Neural cell (in vitro differentiated cells): ENCODE measurements around the gene OSBPL8. TPM values are rescaled to one million over a fixed set of nuclear protein-coding genes. Genes with fewer than 3 reads are reported as not detected.
A peak's percentile ranks its signal among the peaks of the same experiment; 100 is the strongest.

ENCODE experiments used
- H2AFZ ChIP-seq: fragments of 200-600, 300-800 bp; sonication (generic), shearing (Covaris generic); 2 replicates; pipeline ENCODE4 v1.6.0; 2014; ENCODE audit warnings: low read depth, mild to moderate bottlenecking, antibody characterized with exemption, low read length, moderate library complexity
- H3F3A ChIP-seq: fragments of 200-600 bp; shearing (Covaris generic); 2 replicates; pipeline ENCODE4 v1.6.1; 2016; ENCODE audit warnings: mild to moderate bottlenecking, moderate library complexity, mixed read lengths, antibody characterized with exemption, low read length; ENCODE audit not compliant: insufficient read depth, poor library complexity, severe bottlenecking
- H3K27ac ChIP-seq: fragments of 200-600, 300-800 bp; sonication (generic), shearing (Covaris generic); 2 replicates; pipeline ENCODE4 v1.5.1; 2014; ENCODE audit warnings: mild to moderate bottlenecking, low read length, moderate library complexity
- H3K27me3 ChIP-seq: fragments of 300-800, 200-600 bp; sonication (generic), shearing (Covaris generic); 2 replicates; pipeline ENCODE4 v1.6.0; 2014; ENCODE audit warnings: mild to moderate bottlenecking, low read depth, low read length, moderate library complexity; ENCODE audit not compliant: insufficient read depth
- H3K36me3 ChIP-seq: fragments of 300-800, 200-600 bp; sonication (generic), shearing (Covaris generic); 2 replicates; pipeline ENCODE4 v1.5.1; 2014; ENCODE audit warnings: mild to moderate bottlenecking, antibody characterized with exemption, low read length, moderate library complexity; ENCODE audit not compliant: insufficient read depth
- H3K4me2 ChIP-seq: fragments of 300-800, 200-600 bp; sonication (generic), shearing (Covaris generic); 2 replicates; pipeline ENCODE4 v1.6.0; 2014; ENCODE audit warnings: mild to moderate bottlenecking, low read length
- H3K4me3 ChIP-seq: fragments of 300-800, 200-600 bp; sonication (generic), shearing (Covaris generic); 2 replicates; pipeline ENCODE4 v1.5.1; 2014; ENCODE audit warnings: mild to moderate bottlenecking, low read length, moderate library complexity
- H3K79me2 ChIP-seq: fragments of 200-600 bp; shearing (Covaris generic); replicated peaks from 2 replicates; pipeline ENCODE4 v1.6.0; 2014; ENCODE audit warnings: mild to moderate bottlenecking, low read length, moderate library complexity; ENCODE audit not compliant: insufficient read depth
- H3K9ac ChIP-seq: fragments of 300-800, 200-600 bp; sonication (generic), shearing (Covaris generic); 2 replicates; pipeline ENCODE4 v1.6.1; 2016; ENCODE audit warnings: mild to moderate bottlenecking, low read length, mixed read lengths
- H3K9me2 ChIP-seq: fragments of 200-600 bp; shearing (Covaris generic); 2 replicates; pipeline ENCODE4 v1.6.1; 2016; ENCODE audit warnings: mild to moderate bottlenecking, low read length, mixed read lengths; ENCODE audit not compliant: insufficient read depth
- H3K9me3 ChIP-seq: fragments of 200-600, 300-800 bp; sonication (generic), shearing (Covaris generic); 2 replicates; pipeline ENCODE4 v1.6.1; 2016; ENCODE audit warnings: mild to moderate bottlenecking, mixed run types, low read length, moderate library complexity, mixed read lengths
- H4K20me1 ChIP-seq: fragments of 200-600 bp; shearing (Covaris generic); 2 replicates; pipeline ENCODE4 v1.6.1; 2016; ENCODE audit warnings: mild to moderate bottlenecking, mixed run types; ENCODE audit not compliant: insufficient read depth
- CTCF ChIP-seq: fragments of 450-650 bp; IDR thresholded peaks from 2 replicates; pipeline ENCODE4 v1.5.1; 2014; ENCODE audit warnings: antibody characterized with exemption, mild to moderate bottlenecking, moderate library complexity; ENCODE audit not compliant: poor library complexity, severe bottlenecking
- EP300 ChIP-seq: fragments of 450-650 bp; conservative IDR thresholded peaks from 2 replicates; pipeline ENCODE4 v1.6.1; 2014; ENCODE audit warnings: antibody characterized with exemption, mild to moderate bottlenecking, moderate library complexity; ENCODE audit not compliant: poor library complexity, severe bottlenecking
- EZH2 ChIP-seq: fragments of 200-600, 300-800 bp; shearing (Covaris generic), sonication (generic); IDR thresholded peaks from 2 replicates; pipeline ENCODE4 v1.6.1; 2014; ENCODE audit warnings: antibody characterized with exemption, low read length, borderline replicate concordance, mild to moderate bottlenecking; ENCODE audit not compliant: insufficient read depth, poor library complexity, severe bottlenecking
- MXI1 ChIP-seq: fragments of 450-650 bp; conservative IDR thresholded peaks from 2 replicates; pipeline ENCODE4 v1.6.1; 2014; ENCODE audit warnings: antibody characterized with exemption, mild to moderate bottlenecking; ENCODE audit not compliant: poor library complexity, severe bottlenecking
- POLR2AphosphoS5 ChIP-seq: IDR thresholded peaks from 2 replicates; pipeline ENCODE4 v1.6.1; 2012
- RAD21 ChIP-seq: fragments of 450-650 bp; conservative IDR thresholded peaks from 2 replicates; pipeline ENCODE4 v1.6.1; 2014; ENCODE audit warnings: antibody characterized with exemption, mild to moderate bottlenecking, moderate library complexity
- REST ChIP-seq: IDR thresholded peaks from 2 replicates; pipeline ENCODE4 v1.6.1; 2012; ENCODE audit warnings: borderline replicate concordance
- SMC3 ChIP-seq: fragments of 450-650 bp; conservative IDR thresholded peaks from 2 replicates; pipeline ENCODE4 v1.6.1; 2014; ENCODE audit warnings: antibody characterized with exemption, mild to moderate bottlenecking, moderate library complexity; ENCODE audit not compliant: poor library complexity
- TAF1 ChIP-seq: IDR thresholded peaks from 2 replicates; pipeline ENCODE4 v1.6.1; 2012; ENCODE audit warnings: low read depth
- polyA plus RNA-seq: library from polyadenylated mRNA; depleted of rRNA; stranded (reverse); fragments of >200 nt; gene quantifications from 2 replicates; pipeline ENCODE4 v1.2.3, GENCODE V29; 2014

The OSBPL8 gene
- polyA plus RNA-seq, 1 donor from 2014 or later, result 126 TPM

DNA sequence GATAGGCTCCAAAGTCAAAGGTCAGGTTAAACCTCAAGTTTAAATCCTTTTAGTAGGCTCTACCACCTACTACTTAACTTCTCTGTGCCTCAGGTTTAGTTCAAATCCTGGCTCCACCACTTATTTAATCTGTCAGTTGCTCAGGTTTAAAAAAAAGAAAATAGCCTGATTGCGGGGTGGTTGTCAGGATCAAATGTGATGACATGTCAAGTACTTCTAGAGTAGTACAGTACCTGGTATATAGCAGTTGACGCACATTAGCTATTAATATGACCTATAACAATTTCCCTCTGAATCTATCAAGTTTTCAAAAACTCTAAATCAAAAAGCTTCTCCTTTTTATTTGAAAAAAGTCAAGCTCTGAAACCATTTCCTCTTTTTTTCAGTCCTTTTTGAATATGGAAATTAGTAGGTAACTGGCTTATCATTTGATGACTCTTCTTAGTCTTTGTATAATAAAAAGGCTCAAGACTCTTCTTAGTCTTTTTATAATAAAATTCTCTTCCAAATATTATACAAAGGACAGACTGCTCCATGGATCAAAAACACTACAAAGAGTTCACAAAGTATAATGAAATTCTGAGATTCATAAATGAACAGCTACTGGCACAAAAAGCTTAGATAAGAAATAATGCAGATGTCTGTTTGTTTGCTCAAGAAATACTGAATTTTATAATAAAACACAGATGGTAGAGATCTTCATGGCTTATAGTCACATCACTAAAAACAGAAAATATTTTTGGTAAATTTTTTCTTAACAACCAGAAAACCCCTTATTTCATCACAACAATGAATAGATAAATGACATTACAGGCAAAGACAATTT, 5.0 kb downstream of the OSBPL8 start:
- Histone ChIP-seq H2AFZ (no peak overlapping the region), H3K9me2 (no peaks in the 10 kb centered on the region), H3F3A (no peaks in the 10 kb centered on the region), H3K36me3 (no peaks in the 10 kb centered on the region), H4K20me1 (no peaks in the 10 kb centered on the region), H3K79me2 (peaks cover 78% of the 10 kb centered on the region), H3K27ac (no peak overlapping the region), H3K9ac (no peak overlapping the region), H3K9me3 (no peaks in the 10 kb centered on the region), H3K27me3 (no peaks in the 10 kb centered on the region), H3K4me2 (no peak overlapping the region), H3K4me3 (no peak overlapping the region)
- TF ChIP-seq POLR2AphosphoS5 (no peak), EP300 (peak; percentile 48), REST (no peak)

DNA sequence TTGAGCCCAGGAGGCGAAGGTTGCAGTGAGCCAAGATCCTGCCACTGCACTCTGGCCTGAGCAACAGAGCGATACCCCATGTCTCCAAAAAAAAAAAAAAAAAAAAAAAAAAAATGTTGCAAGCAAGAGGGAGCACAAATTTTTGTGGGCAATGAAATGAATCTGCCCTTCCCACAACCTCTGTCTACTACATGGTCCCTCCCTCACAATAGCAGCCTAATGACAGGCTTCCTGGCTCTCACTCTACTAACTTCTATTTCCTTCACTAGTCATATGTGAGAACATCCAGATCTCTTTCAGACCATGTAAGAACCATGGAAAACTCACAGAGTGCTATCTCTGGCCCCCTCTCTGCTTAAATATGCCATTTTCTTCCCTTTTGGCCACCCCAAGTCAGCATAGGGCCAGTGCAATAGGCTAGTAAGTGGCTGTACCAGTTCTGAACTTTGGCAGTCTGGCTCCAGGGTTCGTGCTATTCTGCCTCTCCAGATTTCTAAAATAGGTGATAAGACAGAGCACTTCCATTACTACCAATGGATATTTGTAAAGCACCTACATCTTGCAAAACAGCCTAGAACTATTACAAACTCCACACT, 7.1 kb downstream of the OSBPL8 start:
- Histone ChIP-seq H4K20me1 (no peaks in the 10 kb centered on the region), H3K9me2 (no peaks in the 10 kb centered on the region), H3K36me3 (no peaks in the 10 kb centered on the region), H3K79me2 (peaks cover 72% of the 10 kb centered on the region), H2AFZ (no peak overlapping the region), H3K27me3 (no peaks in the 10 kb centered on the region), H3F3A (no peaks in the 10 kb centered on the region), H3K9me3 (no peaks in the 10 kb centered on the region), H3K9ac (no peak overlapping the region), H3K4me3 (no peak overlapping the region), H3K27ac (no peak overlapping the region), H3K4me2 (no peak overlapping the region)
- TF ChIP-seq TAF1 (no peak), EZH2 (no peak), POLR2AphosphoS5 (no peak), CTCF (no peak), MXI1 (no peak), EP300 (no peak), RAD21 (no peak), REST (no peak), SMC3 (no peak)
